Cerebellar nuclear complex (tissue), 1 donor: Measurements from ENCODE around the gene COL11A2.

Experiments used
- DNase-seq, 2 experiments: peaks; one replicate each; lab custom pipeline; 2025; lab: John Stamatoyannopoulos, UW

The COL11A2 gene

GRCh38 chr6:33116841-33117711 is 75.2 kb downstream of the COL11A2 start:
- peak in 1 of 2 experiments; percentile 30 for DNase-seq

- no peak for DNase-seq
Observed at GRCh38 chr6:33116417-33116816, 75.8 kb downstream of the COL11A2 start.

- DNase-seq, result no peak
Observed at GRCh38 chr6:33114406-33114805, 77.9 kb downstream of the COL11A2 start.

DNA sequence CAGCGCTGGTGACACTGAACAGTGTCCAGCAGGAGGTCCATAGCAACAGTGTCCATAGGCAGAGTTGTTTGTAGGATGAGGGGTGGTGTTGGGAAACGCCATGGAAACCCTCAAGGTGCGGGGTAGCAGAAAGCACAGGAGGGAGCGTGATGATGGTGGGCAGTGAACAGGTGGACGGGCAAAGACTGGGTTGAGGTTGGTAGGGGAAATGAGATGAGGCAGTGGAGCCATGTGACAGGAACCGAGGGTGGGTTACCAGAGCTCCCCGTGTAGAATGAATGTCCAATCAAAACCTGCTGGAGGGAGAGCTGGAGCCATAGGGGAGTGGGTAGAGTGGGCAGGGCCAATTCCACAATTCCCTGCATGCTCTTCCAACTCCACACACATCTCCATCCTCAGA is 78.5 kb downstream of the COL11A2 start:
- no peak for DNase-seq
